Ovary (tissue), 9 donors: ENCODE data around the gene KCTD3. TPM values are rescaled to one million over a fixed set of nuclear protein-coding genes. Genes with fewer than 3 reads are reported as not detected.

Source experiments
- DNase-seq, 5 donors: peaks; one replicate each; pipeline ENCODE4 v3.0.0-alpha.2; 2019 to 2020
- H3K27ac ChIP-seq, 2 donors: fragments of 200-600 bp; one replicate each; pipeline versions ENCODE4 v1.5.1 to v1.8.0; 2019 to 2022
- H3K27me3 ChIP-seq: fragments of 200-600 bp; one replicate; pipeline ENCODE4 v1.8.0; 2022
- H3K36me3 ChIP-seq: fragments of 200-600 bp; sonication (generic); one replicate; pipeline ENCODE4 v1.5.1; 2019
- H3K4me1 ChIP-seq: one replicate; pipeline ENCODE4 v1.8.1; 2013; ENCODE audit warnings: mild to moderate bottlenecking, moderate library complexity; ENCODE audit not compliant: insufficient read depth
- H3K4me3 ChIP-seq: fragments of 200-600 bp; sonication (generic); one replicate; pipeline ENCODE4 v1.5.1; 2017
- H3K9me3 ChIP-seq, 2 donors: fragments of 200-600 bp in 1 of 2; sonication (generic) in 1 of 2; one replicate each; pipeline versions ENCODE4 v1.5.1 to v1.8.1; 2013 to 2019; ENCODE audit warnings: mild to moderate bottlenecking in 1 of 2, moderate library complexity in 1 of 2
- CTCF ChIP-seq, 3 donors: fragments of 450-650 bp in 2 of 3; fragments of 200-600 bp in 1 of 3; IDR thresholded peaks; one replicate each; pipeline versions ENCODE4 v1.5.1 to v1.8.0; 2016 to 2022; ENCODE audit warnings: antibody characterized with exemption in 3 of 3, mild to moderate bottlenecking in 1 of 3
- EP300 ChIP-seq: sonication (generic); formaldehyde crosslinking; IDR thresholded peaks from one replicate; pipeline ENCODE4 v1.6.1; 2017; ENCODE audit warnings: antibody characterized with exemption
- POLR2A ChIP-seq: fragments of 450-650 bp; IDR thresholded peaks from one replicate; pipeline ENCODE4 v1.6.1; 2017; ENCODE audit warnings: antibody characterized with exemption, mild to moderate bottlenecking, moderate library complexity
- WGBS, 3 donors: extraction: QIAGEN DNeasy Blood & Tissue Kit in 1 of 3; methylation state at CpG; one replicate each; pipeline versions ENCODE4 v1.1.5 to v1.1.7; 2013 to 2017; 5-methylcytosine and 5-hydroxymethylcytosine counted together
- intact Hi-C, 4 donors: fragments of 100-400 bp; cut with DNase I; formaldehyde crosslinking; loops; one replicate each; pipeline versions ENCODE4 v1.11.0 to v1.15.1; 2022 to 2023
- polyA plus RNA-seq, 2 donors: library from polyadenylated mRNA; stranded (reverse); fragments of 200-250 nt in 1 of 2; fragments of 350-450 nt in 1 of 2; fragmentation: Illumina TruSeq in 1 of 2; extraction: RNeasy Lipid Tissue Mini Kit (QIAGEN cat#74804) in 1 of 2; gene quantifications; one replicate each; pipeline ENCODE4 v1.2.3, GENCODE V29; 2013 to 2014
- total RNA-seq, 7 donors: library from RNA; depleted of rRNA in 2 of 7; stranded (reverse); fragments of >200 nt in 2 of 7; fragmentation: NEBNext Ultra II Directional in 3 of 7; extraction: Animal tissue kit (Norgen Biotek cat#: 25700) in 3 of 7; gene quantifications; one replicate each; pipeline versions ENCODE4 v1.1.0 to v1.2.4, GENCODE V29; 2016 to 2023
- donor health status: DM: no; HTN: no; CAD: no; lungs with moderate emphysema.
- donor health status: DM: no; HTN: no; CAD: no.
- donor health status: Bipolar disorder and iron deficiency.
- donor health status: DM: yes; HTN: yes; CAD: no.
- donor health status: DM: no; HTN: no; CAD: no.
- donor health status: DM: yes; HTN: yes; CAD: no.

The KCTD3 gene
- total and polyA plus RNA-seq, 9 donors = 23.8 to 39.1 (median 28.9) TPM

- no peaks in the 10 kb centered on the region for H3K9me3 ChIP-seq
- H3K27ac ChIP-seq = no peak overlapping the region
- TF ChIP-seq POLR2A (no peak), CTCF (IDR thresholded peaks at IDR 0.05) (no peak), EP300 (no peak)
- DNase-seq = no peak
- H3K36me3 ChIP-seq = no peaks in the 10 kb centered on the region
- H3K4me3 ChIP-seq = no peak overlapping the region
- H3K27me3 ChIP-seq = no peaks in the 10 kb centered on the region
- no peaks in the 10 kb centered on the region for H3K4me1 ChIP-seq
- intact Hi-C loops = no loop called here
These were observed 58.8 kb downstream of the KCTD3 start for GRCh38 chr1:215625949-215626348.

DNA sequence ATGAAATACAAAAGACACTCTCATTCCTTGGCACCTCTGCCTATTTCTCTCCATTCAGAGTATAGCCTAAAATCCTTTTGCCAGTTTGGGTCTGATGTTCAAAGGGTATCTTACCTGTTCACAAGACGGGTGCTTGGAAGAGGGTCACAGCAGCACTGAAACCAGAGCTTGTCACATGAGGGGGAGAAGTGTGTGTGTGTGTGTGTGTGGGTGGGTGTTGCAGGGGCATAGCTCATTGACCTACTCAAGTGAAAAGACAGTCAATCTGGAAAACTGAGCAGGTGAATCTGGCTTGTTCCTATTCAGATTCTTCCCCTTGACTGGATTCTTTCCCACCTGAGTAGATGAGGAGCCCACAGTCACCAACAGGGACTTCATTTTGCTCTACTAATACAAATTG, 63.9 kb downstream of the KCTD3 start:
- Histone ChIP-seq H3K9me3 (no peaks in the 10 kb centered on the region), H3K4me3 (no peak overlapping the region), H3K27ac (no peak overlapping the region), H3K4me1 (no peaks in the 10 kb centered on the region), H3K27me3 (no peaks in the 10 kb centered on the region), H3K36me3 (no peaks in the 10 kb centered on the region)
- intact Hi-C loops = no loop called here
- TF ChIP-seq POLR2A (no peak), EP300 (no peak), CTCF (IDR thresholded peaks at IDR 0.05) (no peak)
- WGBS, 3 donors = 57 to 83% (median 69%) methylated on average over 1 of the region's 1 CpG
- no peak for DNase-seq

DNA sequence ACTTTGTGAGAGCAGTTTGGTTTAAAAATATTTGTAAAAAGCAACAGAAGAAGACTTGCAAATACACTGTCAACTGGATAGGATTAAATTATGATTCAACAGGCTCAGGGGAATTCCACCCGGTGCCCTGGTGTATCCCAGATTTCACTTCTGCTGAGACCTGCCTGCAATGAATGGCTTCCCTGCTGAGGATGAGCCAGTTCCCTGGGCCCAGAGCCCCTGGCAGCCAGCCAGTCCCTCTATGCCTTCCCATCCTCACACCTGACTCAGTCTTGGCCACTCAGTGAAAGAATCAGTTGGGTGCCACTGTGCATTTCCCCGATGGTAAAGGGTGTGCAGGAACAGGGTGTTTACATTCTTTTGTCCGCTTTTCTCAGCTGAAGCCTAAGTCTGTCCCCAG, 64.4 kb downstream of the KCTD3 start:
- Histone ChIP-seq H3K27ac (no peak overlapping the region), H3K9me3 (no peaks in the 10 kb centered on the region), H3K4me3 (no peak overlapping the region), H3K36me3 (no peaks in the 10 kb centered on the region), H3K4me1 (no peaks in the 10 kb centered on the region), H3K27me3 (no peaks in the 10 kb centered on the region)
- WGBS, 3 donors = 21 to 50% (median 25%) methylated on average over 3 of the region's 3 CpGs
- TF ChIP-seq CTCF (IDR thresholded peaks at IDR 0.05) (no peak), EP300 (no peak), POLR2A (no peak)
- intact Hi-C loops = no loop called here
- peak in 1 of 5 donors; percentile 45 for DNase-seq

DNA sequence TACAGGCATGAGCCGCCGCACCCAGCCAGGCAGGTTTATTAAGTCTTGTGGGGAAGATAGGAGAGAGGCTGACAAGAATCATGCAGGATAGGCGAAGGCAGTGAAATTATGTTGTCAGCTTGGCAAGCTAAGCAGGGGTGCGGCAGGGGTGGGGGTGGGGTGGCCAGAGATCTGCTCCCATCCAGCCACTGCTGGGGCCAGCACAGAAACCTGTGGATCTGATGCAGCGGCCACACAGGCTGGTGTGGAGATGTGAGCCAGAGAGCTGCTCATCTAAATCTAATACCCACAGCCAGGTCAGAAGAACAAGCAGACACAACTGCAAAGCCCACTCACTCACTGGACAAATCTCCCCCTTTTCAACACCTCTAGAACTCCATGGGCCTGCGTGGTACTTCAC, 68.7 kb downstream of the KCTD3 start:
- no peak overlapping the region for H3K27ac ChIP-seq
- WGBS, 3 donors = 88 to 91% (median 88%) methylated on average over 6 of the region's 6 CpGs
- H3K9me3 ChIP-seq = no peaks in the 10 kb centered on the region
- no peak overlapping the region for H3K4me3 ChIP-seq
- peaks cover 4% of the 10 kb centered on the region for H3K4me1 ChIP-seq
- intact Hi-C loops = no loop called here
- TF ChIP-seq EP300 = no peak
- TF ChIP-seq POLR2A = no peak
- no peak for TF ChIP-seq CTCF (IDR thresholded peaks at IDR 0.05)
- no peaks in the 10 kb centered on the region for H3K27me3 ChIP-seq
- DNase-seq = no peak
- H3K36me3 ChIP-seq = no peaks in the 10 kb centered on the region
